Upper lobe of left lung (tissue), 6 donors: Measurements from ENCODE around the gene AKR1C2. TPM values are rescaled to one million over a fixed set of nuclear protein-coding genes. Genes with fewer than 3 reads are reported as not detected.
"Not testable (repeated sequence)": the region's sequence is repeated elsewhere in the genome, so short reads cannot be mapped to it uniquely, and the experiment has no call there.

Experiments used
- ATAC-seq, 2 donors: fragments of 200-7000 bp; cut with Tn5 transposase; one replicate each; pipeline ENCODE4 v1.9.1; 2022; ENCODE audit warnings: mild to moderate bottlenecking in 2 of 2, moderate library complexity in 2 of 2; ENCODE audit not compliant: low FRiP score in 2 of 2
- DNase-seq, 2 donors: peaks; one replicate each; pipeline ENCODE4 v3.0.0-alpha.2; 2019 to 2020
- H3K27ac ChIP-seq, 4 donors: fragments of 200-600 bp; sonication (generic); one replicate each; pipeline ENCODE4 v1.5.1; 2016 to 2019
- H3K27me3 ChIP-seq, 4 donors: fragments of 200-600 bp; sonication (generic); one replicate each; pipeline ENCODE4 v1.5.1; 2017 to 2019
- H3K36me3 ChIP-seq, 4 donors: fragments of 200-600 bp; sonication (generic); one replicate each; pipeline ENCODE4 v1.5.1; 2016 to 2019
- H3K4me1 ChIP-seq, 4 donors: fragments of 200-600 bp; sonication (generic); one replicate each; pipeline ENCODE4 v1.5.1; 2018 to 2019
- H3K4me3 ChIP-seq, 4 donors: fragments of 200-600 bp; sonication (generic); one replicate each; pipeline ENCODE4 v1.5.1; 2017 to 2019; ENCODE audit warnings: mild to moderate bottlenecking in 2 of 4, moderate library complexity in 1 of 4
- H3K9me3 ChIP-seq, 4 donors: fragments of 200-600 bp; sonication (generic); one replicate each; pipeline ENCODE4 v1.5.1; 2018 to 2019
- CTCF ChIP-seq, 6 experiments: fragments of 450-650 bp in 4 of 6; fragments of 200-600 bp in 2 of 6; sonication (generic) in 2 of 6; IDR thresholded peaks; one replicate each; pipeline ENCODE4 v1.5.1; 2016 to 2019; ENCODE audit warnings: antibody characterized with exemption in 6 of 6
- EP300 ChIP-seq, 4 donors: sonication (generic); formaldehyde crosslinking; IDR thresholded peaks; one replicate each; pipeline ENCODE4 v1.5.1; 2017; ENCODE audit warnings: antibody characterized with exemption in 4 of 4, control low read depth in 2 of 4
- POLR2A ChIP-seq, 4 donors: fragments of 450-650 bp; IDR thresholded peaks; one replicate each; pipeline ENCODE4 v1.5.1; 2016 to 2017; ENCODE audit warnings: antibody characterized with exemption in 4 of 4, mild to moderate bottlenecking in 2 of 4
- POLR2AphosphoS5 ChIP-seq, 2 donors: sonication (generic); formaldehyde crosslinking; IDR thresholded peaks; one replicate each; pipeline ENCODE4 v1.5.1; 2017; ENCODE audit warnings: antibody characterized with exemption in 2 of 2
- WGBS, 2 donors: methylation state at CpG; one replicate each; pipeline ENCODE4 v1.1.5; 2017 to 2018; 5-methylcytosine and 5-hydroxymethylcytosine counted together
- total RNA-seq, 6 donors: library from RNA; depleted of rRNA in 4 of 6; stranded (reverse); fragments of >200 nt in 4 of 6; gene quantifications; one replicate each; pipeline versions ENCODE4 v1.1.0 to v1.2.1, GENCODE V29; 2016 to 2021
- donor health status: DM: no; HTN: no; CAD: no; lungs with moderate emphysema.
- donor health status: DM: no; HTN: yes; CAD: no; lungs with severe emphysema.

The AKR1C2 gene
- total RNA-seq: 10 to 100 TPM in 5 of 6 donors, 1 to 10 TPM in 1; 7.3 to 76.0 (median 28.6) TPM

- H3K4me1 ChIP-seq: not testable (repeated sequence)
- peak within 1 kb of the TSS in 2 of 4 donors; percentile 29 to 38 for H3K4me3 ChIP-seq
These were observed at the start of gene AKR1C2 for GRCh38 chr10:5003127-5004029. Gene AKR1C2 (minus strand): TSS chr10:5003857. CDS start chr10:5003835, 22 bp downstream.

GRCh38 chr10:5052951-5053500 lies 49.4 kb upstream of the AKR1C2 start:
- H3K27ac ChIP-seq, ATAC-seq, H3K4me1 ChIP-seq, H3K27me3 ChIP-seq, H3K4me3 ChIP-seq, H3K9me3 ChIP-seq, H3K36me3 ChIP-seq: not testable (repeated sequence)
- WGBS, 2 donors: 91 to 100% methylated on average over 1 to 16 of the region's 16 CpGs
- peak in 1 of 2 donors; percentile 65 for DNase-seq

More at GRCh38 chr10:5003127-5004029, at the start of gene AKR1C2:
- WGBS, 2 donors: 43 to 57% methylated on average over 9 to 10 of the region's 10 CpGs
- peak in 1 of 2 donors; percentile 56 for TF ChIP-seq POLR2AphosphoS5 (IDR thresholded peaks at IDR 0.05)
- DNase-seq, H3K36me3 ChIP-seq, H3K27me3 ChIP-seq, H3K27ac ChIP-seq, H3K9me3 ChIP-seq: not testable (repeated sequence)
- peak; percentile 79 to 95 for ATAC-seq

GRCh38 chr10:5047912-5048628 lies 44.4 kb upstream of the AKR1C2 start:
- Histone ChIP-seq H3K4me1 (peaks cover 0 to 19% (median 6%) of the 10 kb centered on the region in 4 donors), H3K36me3 (no peaks in the 10 kb centered on the region), H3K9me3 (no peaks in the 10 kb centered on the region), H3K27me3 (no peaks in the 10 kb centered on the region), H3K27ac (no peak overlapping the region), H3K4me3 (no peak overlapping the region)
- no peak for DNase-seq
- 83 to 93% methylated on average over 1 of the region's 1 CpG for WGBS, 2 donors
- TF ChIP-seq POLR2AphosphoS5 (IDR thresholded peaks at IDR 0.05) (no peak), POLR2A (IDR thresholded peaks at IDR 0.05) (no peak), CTCF (IDR thresholded peaks at IDR 0.05) (no peak), EP300 (IDR thresholded peaks at IDR 0.05) (no peak)
- ATAC-seq: no peak

GRCh38 chr10:5047055-5047454 lies 43.4 kb upstream of the AKR1C2 start:
- peaks cover 0 to 26% (median 6%) of the 10 kb centered on the region in 4 donors for H3K4me1 ChIP-seq
- TF ChIP-seq POLR2AphosphoS5 (IDR thresholded peaks at IDR 0.05): peak in 1 of 2 donors; percentile 15
- H3K27me3 ChIP-seq, H3K36me3 ChIP-seq, H3K4me3 ChIP-seq, H3K27ac ChIP-seq, H3K9me3 ChIP-seq, ATAC-seq: not testable (repeated sequence)
- WGBS, 2 donors: 81 to 83% methylated on average over 5 of the region's 5 CpGs
- peak in 1 of 2 donors; percentile 54 for DNase-seq

GRCh38 chr10:5046410-5046809 lies 42.8 kb upstream of the AKR1C2 start:
- no peaks in the 10 kb centered on the region for H3K27me3 ChIP-seq
- H3K27ac ChIP-seq: no peak overlapping the region
- H3K4me1 ChIP-seq: peaks cover under 1 to 32% (median 11%) of the 10 kb centered on the region in 4 donors
- no peak overlapping the region for H3K4me3 ChIP-seq
- 61 to 73% methylated on average over 6 of the region's 6 CpGs for WGBS, 2 donors
- ATAC-seq: peak; percentile 45 to 86
- TF ChIP-seq CTCF (IDR thresholded peaks at IDR 0.05) (no peak), EP300 (IDR thresholded peaks at IDR 0.05) (peak in 2 of 4 donors; percentile 22 to 96), POLR2AphosphoS5 (IDR thresholded peaks at IDR 0.05) (peak; percentile 41 to 55), POLR2A (IDR thresholded peaks at IDR 0.05) (no peak)
- H3K9me3 ChIP-seq: no peaks in the 10 kb centered on the region
- H3K36me3 ChIP-seq: no peaks in the 10 kb centered on the region
- DNase-seq: peak in 1 of 2 donors; percentile 83

GRCh38 chr10:5045095-5045494 lies 41.4 kb upstream of the AKR1C2 start:
- Histone ChIP-seq H3K36me3 (no peaks in the 10 kb centered on the region), H3K4me3 (no peak overlapping the region), H3K4me1 (peaks cover 4 to 34% (median 17%) of the 10 kb centered on the region in 4 donors), H3K9me3 (no peaks in the 10 kb centered on the region), H3K27ac (no peak overlapping the region), H3K27me3 (no peaks in the 10 kb centered on the region)
- ATAC-seq: no peak
- peak; percentile 16 to 47 for DNase-seq
- no peak for TF ChIP-seq POLR2A (IDR thresholded peaks at IDR 0.05)
- TF ChIP-seq CTCF (IDR thresholded peaks at IDR 0.05): no peak
- TF ChIP-seq EP300 (IDR thresholded peaks at IDR 0.05): no peak
- TF ChIP-seq POLR2AphosphoS5 (IDR thresholded peaks at IDR 0.05): no peak
- WGBS, 2 donors: 85 to 90% methylated on average over 9 of the region's 9 CpGs
